Fibroblast of skin of left quadriceps (primary cell): ENCODE data around the gene SERPINE3.

ENCODE experiments used
- DNase-seq, 2 experiments: peaks; one replicate each; pipeline ENCODE4 v3.0.0-alpha.2; 2013; ENCODE audit warnings: low read depth in 2 of 2

Gene SERPINE3

DNA sequence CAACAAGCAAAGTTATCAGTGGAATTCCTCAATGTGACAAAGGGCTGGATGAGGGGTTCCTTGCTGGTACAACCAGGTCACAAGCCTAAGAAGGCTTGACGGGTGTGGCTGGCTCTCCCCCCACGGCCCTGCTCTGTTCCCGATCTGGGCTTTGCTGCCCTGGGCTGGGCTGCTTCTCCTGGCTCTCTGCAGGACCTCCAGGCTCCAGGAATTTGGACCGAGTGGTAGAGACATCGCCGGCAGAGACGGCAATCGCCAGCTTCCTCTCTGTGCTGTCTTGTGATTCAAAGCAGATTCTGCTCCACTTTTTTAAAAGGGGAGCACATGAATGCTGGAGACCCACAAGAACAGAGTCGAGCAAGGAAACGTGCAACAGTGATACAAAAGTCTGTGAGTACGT is at the start of gene SERPINE3:
TSS of gene SERPINE3 (plus strand) at position 338 of the 400 bp plus-strand sequence. CDS start 1,401 bp downstream, outside the sequence.
- DNase-seq: no peak

GRCh38 chr13:51291341-51291740 is 48.1 kb upstream of the SERPINE3 start:
- no peak for DNase-seq

GRCh38 chr13:51292000-51292565 is 47.4 kb upstream of the SERPINE3 start:
- DNase-seq: peak; percentile 43 to 53

GRCh38 chr13:51297556-51297955 is 41.9 kb upstream of the SERPINE3 start:
- no peak for DNase-seq

GRCh38 chr13:51298812-51299211 is 40.7 kb upstream of the SERPINE3 start:
- no peak for DNase-seq

- DNase-seq: no peak
These were observed 36.4 kb upstream of the SERPINE3 start for GRCh38 chr13:51303063-51303552.

GRCh38 chr13:51303882-51304281 is 35.6 kb upstream of the SERPINE3 start:
- DNase-seq: no peak

DNA sequence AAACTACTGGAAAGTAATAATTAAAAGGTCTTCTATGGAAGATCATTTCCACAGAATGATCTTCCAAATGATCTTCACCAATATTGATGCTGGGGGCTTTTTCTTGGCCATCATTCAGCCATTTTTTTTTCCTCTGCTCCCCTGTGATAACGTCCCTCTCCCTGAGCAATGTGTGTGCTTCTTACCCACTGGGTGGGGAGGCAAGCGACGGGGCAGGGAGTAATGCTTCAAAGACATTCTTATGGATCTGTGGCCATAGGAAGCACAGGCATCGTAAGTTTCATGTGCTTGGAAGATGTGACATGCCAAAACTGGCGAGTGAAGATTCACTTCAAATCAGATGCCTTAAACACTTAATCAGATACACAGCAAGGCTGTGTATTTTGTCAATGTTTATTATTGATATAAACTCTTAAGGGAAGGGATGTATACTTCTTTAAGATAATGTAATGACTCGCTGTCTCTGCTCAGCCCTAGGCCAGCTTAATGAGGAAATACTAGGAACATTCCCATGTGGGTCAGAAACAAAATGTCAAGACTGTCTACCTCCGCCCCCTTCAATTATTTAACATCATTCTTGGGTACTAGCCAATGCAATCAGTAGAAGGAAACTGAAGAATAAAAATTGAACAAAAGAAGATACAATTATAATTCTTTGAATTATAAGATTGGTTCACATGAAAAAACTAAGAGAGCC is 34.1 kb upstream of the SERPINE3 start:
- DNase-seq: no peak

- no peak for DNase-seq
These were observed 30.7 kb upstream of the SERPINE3 start for GRCh38 chr13:51308781-51309180.

GRCh38 chr13:51311231-51311630 is 28.3 kb upstream of the SERPINE3 start:
- DNase-seq: no peak

GRCh38 chr13:51311957-51312520 is 27.5 kb upstream of the SERPINE3 start:
- no peak for DNase-seq

DNA sequence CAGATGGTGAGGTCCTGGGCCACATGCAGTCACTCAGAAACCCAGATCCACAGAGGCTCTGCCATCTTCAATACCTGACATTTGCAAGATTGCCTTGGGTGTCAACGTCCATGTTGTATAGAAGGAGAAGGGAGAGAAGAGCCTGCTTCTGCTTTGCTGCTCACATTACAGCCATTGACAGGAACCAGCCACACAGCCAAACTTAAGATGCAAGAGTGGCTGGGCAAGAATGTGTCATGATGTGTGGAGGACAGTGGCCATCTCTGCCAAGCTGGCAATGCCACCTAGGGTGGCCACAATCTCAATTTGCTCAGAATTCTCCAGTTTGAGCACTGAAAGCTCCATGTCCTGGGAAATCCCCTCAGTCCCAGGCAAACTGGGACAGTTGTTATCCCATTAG is 25.9 kb upstream of the SERPINE3 start:
- DNase-seq: no peak

- no peak for DNase-seq
These were observed 22.2 kb upstream of the SERPINE3 start for GRCh38 chr13:51317262-51317661.

DNA sequence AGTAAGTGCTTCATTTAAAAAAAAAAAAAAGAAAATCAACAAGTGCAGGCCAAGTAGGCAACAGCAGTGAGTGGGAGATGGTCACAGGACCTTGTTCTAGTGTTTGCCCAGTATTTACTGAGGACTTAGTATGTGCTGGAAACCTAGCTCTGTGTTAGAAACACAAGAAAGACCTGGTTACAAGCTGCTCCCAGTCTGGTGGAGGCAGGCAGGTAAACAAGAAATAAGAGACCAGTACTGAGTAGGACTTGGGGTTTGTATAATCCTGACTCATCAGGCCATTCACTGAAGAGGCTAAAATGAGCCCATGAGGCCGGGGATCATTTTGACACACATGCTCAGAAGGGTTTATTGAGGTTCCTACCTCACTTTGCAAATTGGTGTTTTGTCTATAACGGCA is 21.5 kb upstream of the SERPINE3 start:
- DNase-seq: no peak

GRCh38 chr13:51318876-51319275 is 20.6 kb upstream of the SERPINE3 start:
- no peak for DNase-seq

DNA sequence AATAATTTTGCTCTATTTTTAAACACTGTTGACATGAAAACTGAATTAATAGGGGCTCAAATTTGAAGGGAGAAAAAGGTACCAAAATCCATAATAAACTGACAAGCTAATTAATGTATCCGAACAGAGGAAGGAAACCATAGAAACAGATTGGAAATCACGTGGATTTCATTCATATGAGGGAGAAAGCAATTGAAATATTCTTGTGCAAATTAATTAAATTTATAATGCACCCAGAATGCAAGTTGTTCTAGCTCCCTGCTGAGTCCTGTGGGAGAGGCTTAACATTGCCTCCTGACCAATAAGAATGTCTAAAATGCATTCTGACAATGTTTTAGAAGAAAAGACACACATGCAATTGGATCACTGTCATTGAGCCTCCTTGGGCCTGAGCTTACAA is 17.7 kb upstream of the SERPINE3 start:
- no peak for DNase-seq

DNA sequence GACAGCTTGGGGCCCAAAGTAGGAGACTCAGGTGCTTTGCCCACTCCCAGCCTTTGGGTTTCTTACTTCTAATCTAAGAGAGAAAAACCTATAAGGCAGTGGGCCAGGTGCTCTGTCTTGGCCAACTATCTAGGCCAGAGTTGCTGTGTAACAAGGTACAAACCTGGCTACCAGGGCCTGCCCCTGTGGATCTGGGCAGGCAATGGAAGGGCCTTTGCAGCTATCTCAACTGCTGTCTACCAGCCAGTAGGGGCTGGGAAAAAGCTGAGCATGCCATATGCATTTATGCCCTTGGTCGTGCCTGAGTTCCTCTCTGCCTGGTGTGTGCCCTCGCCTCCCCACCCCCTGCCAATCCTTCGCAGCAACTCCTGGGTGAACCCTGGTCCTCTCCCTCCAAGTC is 16.7 kb upstream of the SERPINE3 start:
- no peak for DNase-seq

DNA sequence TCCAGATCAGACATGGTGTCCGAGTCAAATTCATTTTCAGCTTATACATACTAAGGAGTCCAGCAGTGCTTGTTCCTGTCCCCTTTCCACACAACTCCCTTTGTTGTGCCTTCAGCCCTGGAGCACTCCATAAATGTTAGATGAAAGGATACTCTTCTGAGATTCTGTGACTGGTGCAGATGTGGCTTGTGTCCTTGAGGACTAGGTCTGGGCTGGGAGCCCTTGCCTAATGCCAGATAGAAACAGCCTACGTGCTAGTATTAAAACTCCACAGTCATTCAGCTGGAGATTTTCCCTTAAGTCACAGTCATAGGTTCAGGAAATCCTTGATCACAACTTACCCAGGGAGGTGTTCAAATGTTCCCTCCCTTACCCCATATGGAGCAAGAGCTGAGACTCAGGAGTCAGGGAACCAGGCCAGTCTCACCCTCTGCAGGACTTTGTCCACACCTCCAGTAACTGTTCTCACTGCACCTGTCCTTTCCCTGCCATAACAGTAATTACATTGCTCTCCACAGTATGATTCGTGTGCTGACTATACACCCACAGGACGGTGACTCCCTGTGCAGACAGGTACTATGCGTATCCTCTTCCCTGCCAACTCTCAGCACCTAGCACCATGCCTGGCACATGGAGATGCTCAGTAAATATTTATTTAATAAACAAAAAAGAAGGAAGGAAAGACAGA is 15.5 kb upstream of the SERPINE3 start:
- no peak for DNase-seq

DNA sequence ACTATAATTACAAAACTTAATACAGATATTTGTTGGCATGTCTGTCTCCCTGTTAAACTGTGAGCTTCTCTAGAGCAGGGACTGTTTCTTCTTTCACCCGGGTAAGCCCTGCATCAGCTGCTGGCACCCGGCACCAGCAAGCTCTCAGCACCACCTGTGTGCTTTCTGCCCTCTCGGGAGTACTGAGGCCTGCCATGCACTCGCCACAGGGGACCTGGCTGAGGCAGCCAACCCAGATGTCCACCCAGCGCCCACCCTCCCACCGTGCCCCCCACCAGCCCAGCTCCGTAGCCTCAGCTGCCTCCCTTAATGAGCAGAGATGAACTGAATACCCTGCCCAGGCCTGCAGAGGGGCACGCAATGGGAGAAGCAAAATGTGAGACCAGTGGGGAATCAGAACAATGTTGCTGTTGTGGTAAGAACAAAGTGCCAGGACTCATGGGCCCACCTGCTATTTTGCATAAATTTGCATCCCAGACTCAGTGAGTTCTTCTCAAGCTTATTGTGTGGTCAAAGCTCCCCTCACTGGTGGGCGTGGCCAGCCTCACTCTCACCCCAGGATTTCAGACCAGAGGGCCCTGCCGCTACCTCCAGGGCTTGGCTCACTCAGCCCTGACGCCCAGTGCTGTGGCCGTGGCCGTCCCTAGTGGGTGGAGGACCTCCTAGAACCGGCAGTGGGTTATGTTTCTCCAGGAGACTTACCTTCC is 14.6 kb upstream of the SERPINE3 start:
- DNase-seq: no peak

DNA sequence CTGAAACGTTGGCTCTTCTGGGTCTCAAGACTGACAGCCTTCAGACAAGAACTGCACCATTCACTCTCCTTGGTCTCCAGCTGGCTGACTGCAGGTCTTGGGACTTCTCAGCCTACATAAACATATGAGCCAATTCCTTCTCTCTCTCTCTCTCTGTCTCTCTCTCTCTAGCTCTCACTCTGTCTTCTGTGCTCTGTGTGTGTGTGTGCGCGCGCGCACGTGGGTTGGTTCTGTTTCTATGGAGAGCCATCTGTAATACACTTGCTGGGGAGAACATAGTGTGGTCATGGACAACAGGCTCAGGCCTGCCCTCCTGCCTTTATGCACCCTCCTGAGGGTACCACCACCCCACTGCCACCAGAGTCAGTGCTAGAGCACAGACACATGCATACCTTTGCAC is 13.7 kb upstream of the SERPINE3 start:
- no peak for DNase-seq

GRCh38 chr13:51326777-51327176 is 12.7 kb upstream of the SERPINE3 start:
- no peak for DNase-seq

DNA sequence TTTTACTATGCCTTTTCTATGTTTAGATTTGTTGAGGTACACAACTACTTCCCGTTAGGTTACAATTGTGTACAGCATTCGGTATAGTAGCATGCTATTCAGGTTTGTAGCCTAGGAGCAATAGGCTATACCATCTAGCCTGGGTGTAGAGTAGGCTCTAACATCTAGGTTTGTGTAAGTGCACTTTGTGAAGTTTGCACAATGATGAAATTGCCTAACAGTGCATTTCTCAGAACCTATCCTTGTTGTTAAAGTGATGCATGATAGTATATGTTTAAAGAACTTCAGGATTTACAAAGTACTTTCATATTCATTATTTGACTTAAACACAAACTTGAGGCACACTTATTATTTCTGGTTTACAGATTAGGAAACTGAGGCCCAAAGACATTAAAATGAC is 11.5 kb upstream of the SERPINE3 start:
- no peak for DNase-seq
